ENCODE data around the gene SPATA31C1.

- no peak for TF ChIP-seq SUZ12 (IDR thresholded peaks at IDR 0.05; ENCODE audit: extremely low read depth, insufficient read depth, insufficient read length)
- no peak for TF ChIP-seq YY1 (IDR thresholded peaks at IDR 0.05; ENCODE audit: insufficient read depth, insufficient read length)
Measured at GRCh38 chr9:87944096-87944495, 26.3 kb downstream of the SPATA31C1 start.
